GM21786 (cell line): ENCODE data around the gene NOP16.

Experiments used
- ATAC-seq: cut with Tn5 transposase; IDR thresholded peaks from one replicate; pipeline ENCODE4 v1.9.1; 2021; ENCODE audit not compliant: unreplicated experiment

The NOP16 gene

GRCh38 chr5:176388003-176388443 lies 375 bp downstream of the NOP16 start:
- no peak for ATAC-seq

- no peak for ATAC-seq
Measured at GRCh38 chr5:176387384-176387925, 943 bp downstream of the NOP16 start.

- no peak for ATAC-seq
Measured at GRCh38 chr5:176386491-176386890, 1.9 kb downstream of the NOP16 start.

- no peak for ATAC-seq
Measured at GRCh38 chr5:176384991-176385390, 3.4 kb downstream of the NOP16 start.

GRCh38 chr5:176384366-176384930 lies 4.0 kb downstream of the NOP16 start:
- ATAC-seq = no peak

- no peak for ATAC-seq
Measured at GRCh38 chr5:176383961-176384360, 4.4 kb downstream of the NOP16 start.

- ATAC-seq = no peak
Measured at GRCh38 chr5:176383248-176383905, 5.0 kb downstream of the NOP16 start.

GRCh38 chr5:176382721-176383120 lies 5.7 kb downstream of the NOP16 start:
- no peak for ATAC-seq

GRCh38 chr5:176381979-176382378 lies 6.4 kb downstream of the NOP16 start:
- ATAC-seq = no peak

GRCh38 chr5:176381423-176381822 lies 7.0 kb downstream of the NOP16 start:
- ATAC-seq = no peak

GRCh38 chr5:176379881-176380280 lies 8.5 kb downstream of the NOP16 start:
- peak; percentile 68 for ATAC-seq

GRCh38 chr5:176373100-176373818 lies 15.1 kb downstream of the NOP16 start:
- no peak for ATAC-seq

GRCh38 chr5:176371621-176372539 lies 16.5 kb downstream of the NOP16 start:
- ATAC-seq = no peak

GRCh38 chr5:176369934-176370711 lies 18.3 kb downstream of the NOP16 start:
- no peak for ATAC-seq

- ATAC-seq = no peak
Measured at GRCh38 chr5:176368726-176369125, 19.7 kb downstream of the NOP16 start.

- ATAC-seq = no peak
Measured at GRCh38 chr5:176366232-176366894, 22.0 kb downstream of the NOP16 start.

- no peak for ATAC-seq
Measured at GRCh38 chr5:176365351-176366231, 22.8 kb downstream of the NOP16 start, which contains the start of gene ARL10. Gene ARL10, plus strand, starts transcription at chr5:176365487. Its CDS starts 77 bp downstream, at chr5:176365564.

GRCh38 chr5:176364765-176365350 lies 23.5 kb downstream of the NOP16 start:
- no peak for ATAC-seq
